GM23338 (cell line): ENCODE data around the gene PKD2. TPM values are rescaled to one million over a fixed set of nuclear protein-coding genes. Genes with fewer than 3 reads are reported as not detected.

Experiments
- ATAC-seq: fragments of 200-7000 bp; cut with Tn5 transposase; 3 replicates; pipeline ENCODE4 v1.9.1; 2020
- DNase-seq: peaks from one replicate; pipeline ENCODE4 v3.0.0-alpha.2; 2015; ENCODE audit warnings: low spot score
- H2AFZ ChIP-seq: fragments of 200-600 bp; sonication (generic); 2 replicates; pipeline ENCODE4 v1.8.0; 2016; ENCODE audit warnings: antibody characterized with exemption, mild to moderate bottlenecking, moderate library complexity
- H3F3A ChIP-seq: fragments of 200-600 bp; sonication (generic); replicated peaks from 2 replicates; pipeline ENCODE4 v1.8.0; 2017; ENCODE audit warnings: antibody characterized with exemption, mixed run types, low read depth
- H3K27ac ChIP-seq: fragments of 200-600 bp; sonication (generic); 2 replicates; pipeline ENCODE4 v1.6.1; 2016; ENCODE audit warnings: low read depth
- H3K27me3 ChIP-seq: fragments of 200-600 bp; sonication (generic); 2 replicates; pipeline ENCODE4 v1.8.0; 2016; ENCODE audit warnings: mild to moderate bottlenecking, mixed run types, moderate library complexity; ENCODE audit not compliant: insufficient read depth
- H3K36me3 ChIP-seq: fragments of 200-600 bp; sonication (generic); 2 replicates; pipeline ENCODE4 v1.8.0; 2016; ENCODE audit warnings: mild to moderate bottlenecking; ENCODE audit not compliant: insufficient read depth
- H3K4me1 ChIP-seq: fragments of 200-600 bp; sonication (generic); 2 replicates; pipeline ENCODE4 v1.8.0; 2016; ENCODE audit warnings: mild to moderate bottlenecking, moderate library complexity; ENCODE audit not compliant: insufficient read depth
- H3K4me2 ChIP-seq: fragments of 200-600 bp; sonication (generic); 2 replicates; pipeline ENCODE4 v1.7.1; 2017; ENCODE audit warnings: mixed run types
- H3K4me3 ChIP-seq: fragments of 200-600 bp; sonication (generic); 2 replicates; pipeline ENCODE4 v1.6.1; 2016; ENCODE audit warnings: mixed run types
- H3K79me2 ChIP-seq: fragments of 200-600 bp; sonication (generic); replicated peaks from 2 replicates; pipeline ENCODE4 v1.8.0; 2017; ENCODE audit warnings: mild to moderate bottlenecking; ENCODE audit not compliant: insufficient read depth
- H3K9me2 ChIP-seq: fragments of 200-600 bp; sonication (generic); 2 replicates; pipeline ENCODE4 v1.8.0; 2017; ENCODE audit not compliant: insufficient read depth
- H4K20me1 ChIP-seq: fragments of 200-600 bp; sonication (generic); replicated peaks from 2 replicates; pipeline ENCODE4 v1.8.0; 2017; ENCODE audit warnings: mild to moderate bottlenecking; ENCODE audit not compliant: insufficient read depth
- H3K27ac Mint-ChIP-seq: 2 replicates; pipeline ENCODE4 v1.8.0; 2020; ENCODE audit warnings: inconsistent platforms, mild to moderate bottlenecking, moderate library complexity, mixed read lengths
- H3K27me3 Mint-ChIP-seq: 3 replicates; pipeline ENCODE4 v1.8.0; 2022; ENCODE audit warnings: low read depth, mild to moderate bottlenecking, moderate library complexity, mixed read lengths, inconsistent platforms; ENCODE audit not compliant: insufficient read depth, poor library complexity
- H3K36me3 Mint-ChIP-seq: 3 replicates; pipeline ENCODE4 v1.8.0; 2021; ENCODE audit warnings: low read depth, mild to moderate bottlenecking, inconsistent platforms, moderate library complexity, mixed read lengths
- H3K4me1 Mint-ChIP-seq: 3 replicates; pipeline ENCODE4 v1.8.0; 2020; ENCODE audit warnings: mild to moderate bottlenecking, inconsistent platforms, mixed read lengths
- H3K4me3 Mint-ChIP-seq: 3 replicates; pipeline ENCODE4 v1.8.0; 2021; ENCODE audit warnings: moderate library complexity, mild to moderate bottlenecking, inconsistent platforms, mixed read lengths
- H3K9me3 Mint-ChIP-seq: 3 replicates; pipeline ENCODE4 v1.8.0; 2020; ENCODE audit warnings: moderate library complexity, mild to moderate bottlenecking, inconsistent platforms, mixed read lengths
- CREB1 ChIP-seq: fragments of 250-450 bp; sonication (Bioruptor Pico); IDR thresholded peaks from 2 replicates; pipeline ENCODE4 v1.5.0; 2020; ENCODE audit warnings: low read depth, mild to moderate bottlenecking, moderate library complexity
- CTCF ChIP-seq, 2 experiments: fragments of 200-600 bp in 1 of 2; sonication (generic) in 1 of 2; conservative IDR thresholded peaks; 2 replicates each; pipeline versions ENCODE4 v1.5.1 to v1.6.1; 2016 to 2017; ENCODE audit warnings: antibody characterized with exemption in 2 of 2, low read depth in 2 of 2, mild to moderate bottlenecking in 2 of 2, moderate library complexity in 1 of 2
- ETS1 ChIP-seq: IDR thresholded peaks from 2 replicates; pipeline ENCODE4 v1.6.1; 2016; ENCODE audit warnings: antibody characterized with exemption
- EZH2 ChIP-seq: fragments of 200-600 bp; sonication (generic); IDR thresholded peaks from one replicate; pipeline ENCODE4 v1.8.0; 2017; ENCODE audit warnings: antibody characterized with exemption, mild to moderate bottlenecking, low read depth; ENCODE audit not compliant: unreplicated experiment
- EZH2phosphoT487 ChIP-seq: fragments of 200-600 bp; sonication (generic); IDR thresholded peaks from one replicate; pipeline ENCODE4 v1.8.1; 2018; ENCODE audit warnings: antibody characterized with exemption; ENCODE audit not compliant: unreplicated experiment
- JUNB ChIP-seq: IDR thresholded peaks from one replicate; pipeline ENCODE4 v1.6.1; 2016; ENCODE audit warnings: antibody characterized with exemption; ENCODE audit not compliant: unreplicated experiment
- NANOG ChIP-seq: IDR thresholded peaks from 2 replicates; pipeline ENCODE4 v1.6.1; 2016; ENCODE audit warnings: antibody characterized with exemption, borderline replicate concordance
- POLR2AphosphoS5 ChIP-seq: IDR thresholded peaks from 2 replicates; pipeline ENCODE4 v1.6.1; 2016; ENCODE audit warnings: antibody characterized with exemption, low read depth
- REST ChIP-seq: IDR thresholded peaks from one replicate; pipeline ENCODE4 v1.6.1; 2018; ENCODE audit warnings: antibody characterized with exemption; ENCODE audit not compliant: unreplicated experiment
- STAT1 ChIP-seq: IDR thresholded peaks from one replicate; pipeline ENCODE4 v1.6.1; 2016; ENCODE audit warnings: antibody characterized with exemption; ENCODE audit not compliant: unreplicated experiment
- ZNF114 ChIP-seq: fragments of 250-450 bp; sonication (Bioruptor Pico); IDR thresholded peaks from 2 replicates; pipeline ENCODE4 v1.5.0; 2020; ENCODE audit warnings: mild to moderate bottlenecking, moderate library complexity
- ZNF331 ChIP-seq: fragments of 250-450 bp; sonication (Bioruptor Pico); IDR thresholded peaks from 2 replicates; pipeline ENCODE4 v1.5.0; 2020; ENCODE audit warnings: low read depth, mild to moderate bottlenecking, moderate library complexity
- ZNF462 ChIP-seq: fragments of 250-450 bp; sonication (Bioruptor Pico); IDR thresholded peaks from 2 replicates; pipeline ENCODE4 v1.5.0; 2020; ENCODE audit warnings: mild to moderate bottlenecking, moderate library complexity
- polyA plus RNA-seq: library from polyadenylated mRNA; unstranded; fragments of >200 nt; fragmentation: Nextera tagmentation; extraction: Ambion mirVana; gene quantifications from 2 replicates; pipeline ENCODE4 v1.2.1, GENCODE V29; 2016
- total RNA-seq: library from RNA; depleted of rRNA; stranded (reverse); fragments of >200 nt; shearing (Covaris generic); gene quantifications from 2 replicates; pipeline ENCODE4 v1.2.3, GENCODE V29; 2014

The PKD2 gene
- total and polyA plus RNA-seq, 2 experiments from 2014 or later = 17.9 to 45.3 TPM

- H3K4me3 Mint-ChIP-seq = no peak overlapping the region
- Histone ChIP-seq H3K4me2 (no peak overlapping the region), H3K79me2 (no peaks in the 10 kb centered on the region), H4K20me1 (no peaks in the 10 kb centered on the region), H3K27ac (no peak overlapping the region), H3K4me3 (no peak overlapping the region), H3K36me3 (no peaks in the 10 kb centered on the region), H2AFZ (no peak overlapping the region), H3K9me2 (no peaks in the 10 kb centered on the region), H3K27me3 (no peaks in the 10 kb centered on the region), H3K4me1 (no peaks in the 10 kb centered on the region), H3F3A (no peaks in the 10 kb centered on the region)
- no peak overlapping the region for H3K27ac Mint-ChIP-seq
- ATAC-seq (no peak), DNase-seq (no peak)
- TF ChIP-seq STAT1 (no peak), ETS1 (no peak), ZNF331 (no peak), EZH2phosphoT487 (no peak), POLR2AphosphoS5 (no peak), JUNB (no peak), EZH2 (no peak), CTCF (conservative IDR thresholded peaks at IDR 0.05; ENCODE audit: low read depth in 2 of 2) (no peak), NANOG (no peak), CREB1 (CRISPR knock-in tag) (no peak), REST (no peak), ZNF114 (CRISPR knock-in tag) (no peak), ZNF462 (CRISPR knock-in tag) (no peak)
- no peaks in the 10 kb centered on the region for H3K36me3 Mint-ChIP-seq
- peaks cover 2% of the 10 kb centered on the region for H3K27me3 Mint-ChIP-seq
- H3K4me1 Mint-ChIP-seq = peaks cover 3% of the 10 kb centered on the region; the same call in 2 of the 3 replicates
- no peaks in the 10 kb centered on the region for H3K9me3 Mint-ChIP-seq
Observed at GRCh38 chr4:88106205-88106604, 98.8 kb downstream of the PKD2 start.
